NK-92 treated with Interleukin-12 subunit alpha and Interleukin-12 subunit beta, amount 100 ng/mL, for 24 hours (cell line): ENCODE results near the gene DAPK3.
"Not testable (repeated sequence)": the region's sequence is repeated elsewhere in the genome, so short reads cannot be mapped to it uniquely, and the experiment has no call there.

Experiments
- DNase-seq: peaks from one replicate; lab custom pipeline; 2025; lab: John Stamatoyannopoulos, UW

DAPK3 gene

DNA sequence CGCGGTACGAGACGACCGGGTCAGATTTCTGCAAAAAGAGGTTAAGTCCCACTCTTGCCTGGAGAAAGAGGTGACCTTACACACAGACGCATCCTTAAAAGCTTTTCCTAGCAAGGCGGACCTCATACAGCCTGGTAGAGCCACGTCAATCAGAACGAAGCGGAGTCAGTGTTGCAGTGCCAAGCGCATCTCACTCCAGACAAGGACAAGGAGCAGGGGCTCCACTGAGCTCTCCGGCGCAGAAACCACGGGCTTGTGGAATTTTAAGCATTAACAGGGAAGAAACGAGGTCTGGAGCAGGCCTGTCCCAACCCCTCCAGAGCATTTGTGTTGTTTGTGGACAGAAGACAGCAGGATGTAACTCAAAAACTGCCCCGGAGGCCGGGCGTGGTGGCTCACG, 7.2 kb upstream of the DAPK3 start:
- no peak for DNase-seq

DNA sequence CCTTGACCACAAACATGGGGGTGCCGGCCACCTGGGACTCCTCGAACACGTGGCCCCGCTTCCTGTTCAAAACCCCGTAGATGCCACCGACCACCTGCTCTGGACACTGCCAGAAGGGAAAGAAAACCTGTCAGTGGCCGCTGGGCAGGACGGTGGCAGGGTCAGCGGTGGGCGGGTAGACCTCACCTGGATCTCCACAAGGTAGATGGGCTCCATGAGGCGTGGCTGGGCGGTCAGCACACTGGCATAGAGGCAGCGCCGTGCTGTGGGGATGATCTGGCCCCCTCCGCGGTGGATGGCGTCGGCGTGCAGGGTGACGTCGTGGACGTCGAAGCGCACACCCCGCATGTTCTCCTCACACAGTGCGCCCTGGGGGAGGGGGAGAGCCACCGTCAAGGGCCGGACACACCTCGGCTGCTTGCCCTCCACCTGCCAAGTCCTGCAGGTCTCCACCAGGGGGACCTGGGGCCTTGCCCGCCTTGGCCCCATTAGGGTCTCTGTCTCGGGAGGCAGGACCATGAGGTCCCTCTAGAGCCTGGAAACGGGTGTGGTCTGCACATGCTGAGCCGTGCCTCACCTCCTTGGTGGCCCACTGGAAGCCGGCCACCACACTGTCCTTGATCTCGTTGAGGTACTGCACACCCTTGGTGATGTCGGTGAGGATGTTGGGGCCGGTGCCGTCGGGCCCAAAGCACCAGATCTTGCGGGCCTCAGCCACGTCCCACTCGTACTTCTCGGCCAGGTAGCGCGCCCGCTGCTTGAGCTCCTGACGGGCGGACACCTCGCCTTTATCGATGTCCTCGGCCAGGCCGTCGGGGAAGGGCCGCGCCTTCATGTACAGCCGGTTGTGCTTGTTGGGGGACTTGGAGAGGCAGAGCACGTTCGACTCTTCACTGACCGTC, 6.6 kb upstream of the DAPK3 start:
- no peak for DNase-seq

DNA sequence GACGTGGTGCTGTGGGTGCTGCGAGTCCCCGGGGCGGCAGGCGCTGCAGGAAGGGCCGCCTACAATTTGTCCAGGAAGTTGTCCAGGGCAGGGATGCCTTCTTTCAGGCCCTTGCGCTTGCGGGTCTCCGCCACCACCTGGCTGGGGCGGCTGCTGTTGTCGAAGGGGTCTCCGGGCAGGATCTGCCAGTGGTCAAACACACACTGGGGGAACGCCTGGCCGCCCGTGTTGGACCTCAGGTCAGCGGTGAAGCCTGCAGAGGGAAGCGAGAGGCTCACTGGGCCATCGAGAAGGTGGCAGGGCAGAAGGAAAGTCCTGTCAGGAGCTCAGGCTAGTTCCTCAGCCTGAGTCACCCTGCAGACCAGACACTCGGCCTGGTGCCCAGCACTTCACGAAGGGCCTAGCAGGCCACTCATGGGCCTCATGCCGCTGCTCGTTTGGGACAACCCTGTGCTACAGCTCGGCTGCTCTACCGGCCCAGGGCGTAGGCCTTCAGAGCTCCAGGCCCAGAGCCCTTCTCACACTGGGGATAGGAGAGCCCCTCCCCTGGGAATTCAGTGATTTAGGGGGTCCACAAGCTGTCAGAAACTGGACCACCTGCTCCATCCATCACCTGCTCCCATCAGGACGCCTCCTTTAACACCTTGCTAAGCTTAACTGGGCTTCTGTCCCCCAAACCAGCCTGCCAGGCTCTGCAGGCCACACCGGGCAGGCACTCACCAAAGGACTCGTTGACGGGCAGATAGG, 5.8 kb upstream of the DAPK3 start:
- DNase-seq: no peak

DNA sequence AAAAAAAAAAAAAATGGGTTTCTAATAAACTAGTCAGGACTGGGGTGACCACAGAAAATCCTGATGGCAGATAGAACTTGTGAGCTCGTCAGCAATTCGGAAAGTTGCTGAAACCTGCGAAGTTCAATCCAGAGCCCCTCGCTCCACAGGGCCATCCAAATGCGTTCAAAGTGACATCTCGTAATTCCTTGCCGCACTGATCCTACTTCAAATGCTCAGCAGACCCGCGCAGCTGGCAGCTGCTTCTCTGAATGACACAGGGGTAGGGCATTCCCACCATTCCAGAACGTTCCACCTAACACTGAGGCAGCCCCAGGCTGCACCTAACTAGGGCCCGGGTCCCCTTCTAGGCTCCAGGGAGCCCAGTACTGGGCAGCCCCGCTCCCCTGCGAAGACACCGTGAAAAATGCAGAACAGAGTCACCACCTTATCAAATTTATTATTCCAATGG, 4.8 kb upstream of the DAPK3 start:
- DNase-seq: no peak

DNA sequence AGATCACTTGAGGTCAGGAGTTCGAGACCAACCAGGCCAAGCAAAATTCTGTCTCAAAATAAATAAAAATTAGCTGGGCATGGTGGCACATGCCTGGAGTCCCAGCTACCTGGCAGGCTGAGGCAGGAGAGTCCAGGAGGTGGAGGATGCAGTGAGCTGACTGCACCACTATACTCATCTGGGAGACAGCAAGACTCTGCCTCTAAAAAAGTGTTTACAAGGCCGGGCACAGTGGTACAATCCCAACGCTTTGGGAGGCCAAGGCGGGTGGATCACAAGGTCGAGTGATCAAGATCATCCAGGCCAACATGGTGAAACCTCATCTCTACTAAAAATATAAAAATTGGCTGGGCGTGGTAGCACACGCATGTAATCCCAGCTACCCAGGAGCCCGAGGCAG, 4.2 kb upstream of the DAPK3 start:
- no peak for DNase-seq

DNA sequence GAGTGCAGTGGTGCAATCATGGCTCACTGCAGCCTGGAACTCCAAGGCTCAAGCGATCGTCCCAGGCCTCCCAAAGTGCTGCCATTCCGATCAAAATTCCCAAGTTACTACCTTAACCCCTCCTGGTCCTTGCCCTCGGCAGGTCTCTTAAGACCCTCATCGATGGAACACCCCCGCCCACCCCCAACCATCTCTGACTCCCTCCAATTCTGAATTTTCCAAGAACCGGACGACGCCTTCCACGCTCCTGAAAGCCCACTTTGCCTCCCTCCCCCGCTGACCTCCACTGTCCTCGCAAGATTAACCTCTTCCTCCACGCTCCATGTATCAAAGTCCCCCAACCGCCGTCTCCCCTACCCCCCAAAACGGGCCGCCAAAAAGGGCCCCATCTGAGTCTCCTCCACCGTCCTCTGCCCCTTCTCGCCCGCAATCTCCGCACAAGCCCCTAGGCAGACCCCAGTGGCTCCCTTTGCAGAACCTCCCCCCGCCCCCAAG, 539 bp downstream of the DAPK3 start:
- no peak for DNase-seq

DNA sequence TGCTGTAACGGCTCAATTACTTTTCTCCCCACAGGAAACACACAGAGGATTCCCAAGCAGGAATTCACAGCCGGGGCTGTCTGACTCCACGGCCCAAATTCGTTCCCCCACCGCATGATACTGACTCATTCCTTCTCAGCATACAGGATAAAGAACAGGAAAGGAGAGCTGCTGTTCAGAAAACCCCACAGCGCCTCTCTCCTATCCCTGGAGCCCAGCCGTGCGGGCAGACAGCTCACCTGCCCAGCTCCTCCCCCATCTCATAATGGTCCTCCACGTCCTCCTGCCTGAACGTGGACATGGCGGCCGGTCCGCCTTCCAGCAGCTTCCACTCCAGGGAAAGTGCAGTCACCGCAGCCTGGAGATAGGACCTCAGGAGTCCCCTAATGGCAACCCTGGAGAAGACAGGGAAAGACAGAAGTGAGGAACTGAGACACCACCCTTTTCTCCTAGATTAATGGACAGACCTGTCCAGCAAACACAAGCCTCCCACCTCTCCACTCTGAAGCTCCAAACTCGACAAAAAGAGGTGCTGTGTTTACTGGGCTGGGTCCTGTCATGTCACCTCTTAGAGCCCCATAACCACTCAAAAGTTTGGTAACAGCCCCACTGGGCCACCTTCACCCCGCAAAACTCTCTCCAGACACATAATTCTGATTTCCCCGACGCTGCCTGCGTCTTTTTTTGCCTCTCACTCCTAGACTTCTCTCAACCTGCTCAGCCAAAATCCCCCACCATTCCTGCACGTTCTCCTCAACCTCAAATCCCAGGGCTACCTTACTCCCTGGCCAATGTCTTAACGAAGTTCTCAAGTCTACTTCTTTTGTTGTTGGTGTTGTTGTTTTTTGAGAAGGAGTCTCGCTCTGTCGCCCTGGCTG, 1.2 kb downstream of the DAPK3 start:
- DNase-seq: no peak

DNA sequence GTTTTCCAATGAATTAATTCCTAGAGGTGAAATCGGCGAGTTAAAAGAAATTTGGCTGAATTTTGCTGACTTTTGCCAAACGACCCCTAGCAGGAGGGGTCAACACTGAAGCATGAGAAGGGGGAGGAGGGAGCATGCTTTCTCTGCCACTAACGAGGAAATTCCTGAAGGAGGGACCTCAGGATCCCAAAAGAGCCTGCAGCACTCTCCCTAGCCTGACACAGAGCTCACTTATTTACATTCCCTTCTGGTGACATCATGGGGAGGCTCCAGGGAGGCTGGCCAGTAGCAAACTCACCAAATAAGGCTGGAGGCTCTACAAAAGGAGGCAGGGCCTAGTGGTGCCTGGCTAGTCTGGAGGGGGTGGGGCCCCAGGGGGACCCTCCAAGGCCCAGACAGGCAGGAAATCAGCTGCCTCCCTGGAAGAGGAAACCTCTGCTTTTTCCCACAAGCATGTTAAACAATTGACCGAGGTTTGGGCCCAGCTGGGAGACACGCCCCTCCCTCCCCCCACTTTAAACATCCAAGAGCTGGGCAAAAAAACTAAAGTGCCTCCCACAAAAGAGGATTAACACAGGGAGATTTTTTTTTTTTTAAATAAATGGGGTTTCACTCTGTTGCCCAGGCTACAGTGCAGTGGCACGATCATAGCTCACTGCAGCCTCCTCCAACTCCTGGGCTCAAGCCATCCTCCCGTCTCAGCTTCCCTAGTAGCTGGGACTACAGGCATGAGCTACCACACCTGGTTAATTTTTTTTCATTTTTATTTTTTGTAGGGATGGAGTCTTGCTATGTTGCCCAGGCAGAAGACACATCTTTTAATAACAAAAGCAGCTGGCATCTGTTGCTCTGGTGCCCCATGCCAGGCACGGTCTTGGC, 2.1 kb downstream of the DAPK3 start:
- DNase-seq: no peak

DNA sequence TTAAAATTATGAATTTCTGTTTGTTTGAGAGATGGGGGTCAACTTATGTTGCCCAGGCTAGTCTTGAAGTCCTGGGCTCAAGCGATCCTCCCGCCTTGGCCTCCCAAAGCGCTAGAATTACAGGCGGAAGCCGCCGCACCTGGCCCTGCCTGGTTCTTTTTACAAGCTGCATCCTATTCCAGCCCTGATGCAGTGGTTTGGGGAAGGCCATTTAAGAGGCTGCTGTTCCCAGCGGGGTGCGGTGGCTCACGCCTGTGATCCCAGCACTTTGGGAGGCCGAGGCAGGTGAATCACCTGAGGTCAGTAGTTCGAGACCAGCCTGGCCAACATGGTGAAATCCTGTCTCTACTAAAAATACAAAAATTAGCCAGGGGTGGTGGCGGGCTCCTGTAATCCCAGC, 2.9 kb downstream of the DAPK3 start:
- not testable (repeated sequence) for DNase-seq

DNA sequence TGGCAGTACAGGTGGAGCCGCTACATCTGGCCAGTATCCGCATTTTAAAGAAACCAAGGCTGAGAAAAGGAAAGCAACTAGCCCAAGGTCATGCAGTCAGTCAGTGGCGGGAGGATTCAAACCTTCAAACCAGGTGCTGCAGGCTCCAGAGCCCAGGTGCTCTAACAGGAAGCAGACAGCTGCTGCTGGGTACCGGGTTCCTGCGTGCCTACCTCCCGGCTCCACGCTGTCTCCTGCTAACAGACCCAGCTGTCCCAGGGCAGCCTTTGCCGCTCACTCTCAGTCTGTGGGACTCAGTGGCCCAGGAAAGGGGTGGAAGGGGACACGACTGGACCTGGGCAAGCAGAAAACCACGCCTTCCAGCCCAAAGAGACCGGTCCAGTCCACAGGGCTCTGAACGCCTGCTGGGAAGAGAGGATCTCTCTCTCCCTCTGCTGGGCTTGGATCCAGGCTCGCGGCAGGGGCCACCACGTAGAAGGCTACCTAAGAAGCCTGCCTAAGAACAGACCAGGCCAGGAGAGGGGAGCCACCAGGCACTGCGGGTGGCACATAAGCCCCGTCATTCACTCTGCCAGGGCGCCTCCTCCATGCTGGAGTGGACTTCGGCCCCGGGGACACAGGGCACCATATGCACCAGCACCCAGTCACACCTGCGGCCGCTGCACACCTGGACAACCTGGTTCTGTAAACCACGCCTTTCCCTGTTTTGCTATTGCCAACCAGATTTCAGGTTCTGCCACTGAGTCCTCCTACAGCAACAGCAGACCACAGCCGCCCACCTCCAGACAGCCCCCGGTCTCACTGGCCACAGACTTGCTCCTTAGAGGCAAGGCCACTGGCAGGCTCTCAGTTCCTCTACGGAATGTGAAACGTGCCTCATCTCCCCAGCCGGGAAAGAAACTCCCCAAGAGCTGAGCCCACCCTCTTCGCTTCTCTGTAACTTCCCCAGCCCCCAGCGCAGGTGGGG, 4.6 kb downstream of the DAPK3 start:
- no peak for DNase-seq

DNA sequence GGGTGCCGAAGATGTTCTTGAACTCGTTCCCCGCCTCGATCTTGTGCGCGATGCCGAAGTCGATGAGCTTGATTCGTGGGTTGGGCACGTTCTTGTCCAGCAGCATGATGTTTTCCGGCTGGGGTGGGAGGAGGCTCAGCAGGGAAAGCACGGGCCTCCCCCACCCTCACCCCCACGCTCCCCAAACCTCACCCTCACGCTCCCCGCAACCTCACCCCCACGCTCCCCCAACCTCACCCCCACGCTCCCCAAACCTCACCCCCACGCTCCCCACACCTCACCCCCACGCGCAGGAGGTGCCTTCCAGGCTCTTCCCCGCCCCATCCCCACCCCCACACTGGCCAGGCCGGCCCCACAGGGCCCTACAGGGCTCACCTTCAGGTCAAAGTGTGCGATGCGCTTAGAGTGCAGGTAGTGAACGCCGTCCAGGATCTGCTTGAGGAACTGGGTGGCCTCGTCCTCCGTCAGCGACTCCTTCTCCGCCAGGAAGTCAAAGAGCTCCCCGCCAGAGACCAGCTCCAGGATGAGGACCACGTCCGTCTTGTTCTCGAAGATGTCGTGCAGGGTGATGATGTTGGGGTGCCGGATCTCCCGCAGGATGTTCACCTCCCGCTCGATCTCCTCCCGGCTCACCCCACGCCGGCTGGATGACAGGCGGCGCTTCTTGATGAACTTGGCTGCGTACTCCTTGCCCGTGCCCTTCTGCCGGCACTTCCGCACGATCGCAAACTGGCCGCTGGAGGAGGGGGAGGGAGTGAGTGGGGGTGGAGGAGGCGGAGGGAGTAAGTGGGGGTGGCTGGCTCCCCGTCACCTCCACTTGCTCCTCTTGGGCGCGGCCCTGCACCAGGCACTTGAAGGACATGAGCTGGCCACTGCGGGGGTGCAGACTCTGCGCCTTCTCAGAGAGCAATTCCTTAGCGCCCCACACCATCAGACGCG, 6.4 kb downstream of the DAPK3 start:
- DNase-seq: no peak

DNA sequence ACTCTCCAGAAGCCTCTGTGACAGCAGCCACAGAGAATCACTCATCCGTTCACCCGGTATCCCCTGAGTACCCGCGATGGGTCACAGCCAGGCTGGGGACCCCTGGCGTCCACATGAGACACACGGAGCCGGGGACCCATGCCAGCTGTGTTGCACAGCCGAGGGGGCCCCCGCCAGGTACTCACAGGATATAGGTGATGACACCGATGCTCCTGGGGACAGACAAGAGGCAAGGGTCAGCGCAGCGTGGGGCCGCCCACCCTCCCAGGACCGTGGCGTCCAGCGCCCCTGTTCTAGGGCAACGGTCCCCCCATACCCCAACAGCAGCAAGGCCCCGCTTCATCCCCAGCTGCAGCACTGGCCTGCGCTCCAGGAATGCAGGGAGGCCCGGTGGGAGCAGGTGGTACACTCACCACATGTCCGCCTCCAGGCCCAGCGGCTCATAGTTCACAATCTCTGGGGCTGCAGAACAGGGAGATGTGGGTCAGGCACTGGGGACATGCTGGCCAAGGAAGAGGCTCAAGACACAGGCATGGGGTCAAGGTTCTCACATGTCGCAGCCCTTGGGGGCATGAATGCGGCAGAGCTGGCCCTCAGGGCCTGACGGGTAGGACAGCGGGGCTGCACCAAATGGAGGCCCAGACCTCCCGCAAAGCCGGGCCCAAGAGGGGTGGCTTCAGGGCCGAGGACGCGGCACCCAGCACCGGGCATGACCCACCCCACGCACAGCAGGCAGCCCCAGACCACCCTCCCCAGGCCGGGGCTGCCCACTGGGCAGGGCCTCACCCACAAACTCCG, 7.2 kb downstream of the DAPK3 start:
- DNase-seq: no peak

DNA sequence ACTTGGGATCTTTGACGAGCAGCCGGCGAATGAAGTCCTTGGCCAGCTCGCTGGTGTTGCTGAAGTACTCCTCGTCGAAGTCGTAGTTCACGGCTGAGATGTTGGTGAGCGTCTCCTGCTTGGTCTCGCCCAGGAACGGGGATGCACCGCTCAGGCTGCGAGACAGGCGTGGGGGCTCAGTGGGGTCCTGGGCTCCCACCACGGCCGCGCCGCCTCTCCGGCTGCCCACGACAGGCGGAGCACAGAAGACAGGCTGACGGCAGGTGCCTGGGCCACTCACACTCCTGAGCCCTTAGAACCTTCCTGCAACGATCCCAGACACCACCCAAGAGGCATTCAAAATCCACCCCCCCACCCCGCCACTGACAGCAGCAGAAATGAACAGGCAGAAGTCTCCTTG, 9.9 kb downstream of the DAPK3 start:
- no peak for DNase-seq

DNA sequence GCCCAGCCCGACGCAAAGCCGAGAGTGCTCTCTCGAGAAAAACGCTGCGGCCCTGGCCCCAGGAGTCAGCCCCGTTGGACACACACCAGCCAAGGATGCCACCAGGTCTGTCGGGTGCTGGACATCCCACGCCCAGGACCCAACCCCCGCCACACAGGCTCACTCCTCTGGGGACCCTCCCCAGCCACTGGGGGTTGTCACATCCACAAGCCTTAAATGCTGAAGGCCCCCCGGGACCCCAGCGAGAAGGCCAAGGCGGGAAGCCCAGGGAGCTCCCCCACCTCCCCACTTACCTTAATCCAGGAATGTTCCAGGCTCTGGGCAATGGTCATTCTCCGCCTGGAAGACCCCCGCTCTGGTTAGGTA, 11.2 kb downstream of the DAPK3 start:
- no peak for DNase-seq

DNA sequence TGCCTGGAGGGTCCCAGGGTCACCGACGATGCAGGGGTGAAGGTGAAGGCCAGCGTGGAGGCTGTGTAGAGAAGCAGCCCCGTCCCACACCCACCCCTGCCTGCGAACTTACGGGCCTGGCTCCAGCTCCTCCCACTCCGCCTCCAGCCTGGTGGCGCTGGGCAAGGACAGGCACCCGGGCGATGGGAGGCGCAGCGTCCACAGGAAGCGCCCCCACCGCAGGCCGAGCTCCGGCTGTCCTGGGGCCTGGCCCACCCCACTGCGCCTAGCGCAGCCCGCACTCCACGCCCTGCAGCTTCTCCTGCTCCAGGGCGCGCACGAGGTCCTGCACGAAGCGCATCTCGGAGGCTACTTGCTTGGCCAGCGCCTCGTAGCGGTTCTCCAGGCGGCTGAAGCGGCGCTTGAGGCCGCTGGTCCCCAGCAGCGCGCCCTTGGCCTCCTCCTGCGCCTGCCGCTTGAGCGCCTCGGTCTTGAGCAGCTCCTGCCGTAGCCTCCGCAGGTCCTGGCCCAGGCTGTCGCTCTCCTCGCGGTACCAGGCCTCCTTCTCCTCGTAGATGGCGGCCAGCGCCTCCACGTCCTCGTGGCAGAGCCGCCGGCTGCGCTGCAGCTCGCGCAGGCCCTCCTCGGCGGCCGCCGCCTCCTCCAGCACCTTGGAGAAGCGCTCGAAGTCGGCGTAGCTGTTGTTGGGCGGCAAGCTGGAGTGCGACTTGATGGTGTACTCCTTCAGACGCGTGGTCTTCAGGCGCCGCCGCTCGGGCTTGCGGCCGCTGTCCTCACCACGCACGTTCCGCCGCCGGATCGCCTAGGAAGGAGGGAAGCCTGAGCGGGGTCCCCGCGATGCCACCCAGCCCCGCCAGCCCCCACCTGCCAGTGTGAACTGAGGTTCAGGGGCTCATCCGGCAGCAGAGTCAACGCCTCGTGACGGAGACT, 11.8 kb downstream of the DAPK3 start:
- DNase-seq: no peak

DNA sequence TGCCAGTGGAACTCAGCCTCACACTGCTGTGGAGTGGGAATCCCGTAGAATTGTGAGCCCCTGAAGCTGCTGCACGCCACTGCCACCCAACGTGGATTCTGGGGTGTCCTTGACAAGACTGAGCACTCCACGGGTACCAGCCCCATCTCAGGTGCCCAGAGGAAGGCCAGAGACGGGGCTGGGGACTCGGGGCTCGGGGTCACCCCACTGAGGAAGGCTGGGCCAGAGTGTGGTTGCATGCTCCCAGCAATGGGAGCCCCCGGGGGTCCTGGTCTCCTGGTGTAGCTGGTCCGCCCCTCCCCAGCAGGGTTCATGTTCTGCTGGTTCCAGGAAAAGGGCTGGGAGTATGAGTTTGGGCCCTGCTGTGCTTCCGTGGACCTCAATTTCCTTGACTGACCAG, 15.2 kb downstream of the DAPK3 start:
- DNase-seq: no peak

DNA sequence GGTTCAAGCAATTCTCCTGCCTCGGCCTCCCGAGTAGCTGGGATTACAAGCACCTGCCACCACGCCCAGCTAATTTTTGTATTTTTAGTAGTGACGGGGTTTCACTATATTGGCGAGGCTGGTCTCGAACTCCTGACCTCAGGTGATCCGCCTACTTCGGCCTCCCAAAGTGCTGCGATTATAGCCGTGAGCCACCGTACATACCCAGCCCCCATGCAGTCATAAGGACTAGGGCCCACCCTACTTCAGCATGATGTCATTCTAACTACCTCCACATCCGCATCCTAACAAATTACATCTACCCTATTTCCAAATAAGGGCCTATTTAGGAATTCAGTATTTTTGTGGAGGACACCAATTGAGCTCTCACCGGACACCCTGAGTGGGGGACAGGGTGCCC, 15.6 kb downstream of the DAPK3 start:
- DNase-seq: not testable (repeated sequence)
